ENCODE measurements around the gene LRP1B.
"Not testable (repeated sequence)": the region's sequence is repeated elsewhere in the genome, so short reads cannot be mapped to it uniquely, and the experiment has no call there.

LRP1B gene

GRCh38 chr2:141863964-141864363 is 266.9 kb downstream of the LRP1B start:
- DNase-seq = no peak

- no peak for DNase-seq
Observed at GRCh38 chr2:141856215-141856919, 274.4 kb downstream of the LRP1B start.

GRCh38 chr2:141848191-141848590 is 282.6 kb downstream of the LRP1B start:
- no peak for DNase-seq

GRCh38 chr2:141844231-141844630 is 286.6 kb downstream of the LRP1B start:
- no peak for DNase-seq

GRCh38 chr2:141835103-141835502 is 295.7 kb downstream of the LRP1B start:
- DNase-seq = no peak

- DNase-seq = no peak
Observed at GRCh38 chr2:141828761-141829160, 302.1 kb downstream of the LRP1B start.

DNA sequence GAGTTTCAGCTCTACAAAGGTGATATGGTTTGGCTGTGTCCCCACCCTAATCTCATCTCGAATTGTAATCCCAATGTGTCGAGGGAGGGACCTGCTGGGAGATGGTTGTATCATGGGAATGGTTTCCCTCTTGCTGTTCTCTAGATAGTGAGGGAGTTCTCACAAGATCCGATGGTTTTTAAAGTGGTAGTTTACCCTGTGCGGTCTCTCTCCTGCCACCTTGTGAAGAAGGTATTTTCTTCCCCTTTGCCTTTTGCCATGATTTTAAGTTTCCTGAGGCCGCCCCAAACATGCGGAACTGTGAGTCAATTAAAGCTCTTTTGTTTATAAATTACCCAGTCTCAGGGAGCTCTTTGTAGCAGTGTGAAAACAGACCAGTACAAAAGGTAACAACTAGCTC is 306.0 kb downstream of the LRP1B start:
- no peak for DNase-seq

DNA sequence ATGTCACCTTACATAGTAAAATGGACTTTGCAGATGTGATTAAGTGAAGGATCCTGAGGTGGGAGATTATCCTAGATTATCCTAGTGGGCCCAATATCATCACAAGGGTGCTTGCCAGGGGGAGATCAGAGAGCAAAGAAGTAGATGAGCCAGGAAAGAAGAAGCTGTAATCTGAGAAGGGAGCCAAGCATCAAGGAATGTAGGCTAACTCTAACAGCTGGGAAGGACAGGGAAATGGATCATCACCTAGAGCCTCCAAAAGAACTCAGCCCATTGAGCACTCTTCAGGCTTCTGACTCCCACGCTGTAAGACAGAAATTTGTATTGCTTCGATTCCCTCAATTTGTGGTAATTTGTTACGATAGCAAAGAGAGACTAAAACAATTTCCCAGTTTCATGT is 309.9 kb downstream of the LRP1B start:
- DNase-seq = no peak

- DNase-seq = not testable (repeated sequence)
Observed at GRCh38 chr2:141815320-141815719, 315.5 kb downstream of the LRP1B start.

GRCh38 chr2:141814150-141814549 is 316.7 kb downstream of the LRP1B start:
- no peak for DNase-seq

- no peak for DNase-seq
Observed at GRCh38 chr2:141810148-141810547, 320.7 kb downstream of the LRP1B start.

DNA sequence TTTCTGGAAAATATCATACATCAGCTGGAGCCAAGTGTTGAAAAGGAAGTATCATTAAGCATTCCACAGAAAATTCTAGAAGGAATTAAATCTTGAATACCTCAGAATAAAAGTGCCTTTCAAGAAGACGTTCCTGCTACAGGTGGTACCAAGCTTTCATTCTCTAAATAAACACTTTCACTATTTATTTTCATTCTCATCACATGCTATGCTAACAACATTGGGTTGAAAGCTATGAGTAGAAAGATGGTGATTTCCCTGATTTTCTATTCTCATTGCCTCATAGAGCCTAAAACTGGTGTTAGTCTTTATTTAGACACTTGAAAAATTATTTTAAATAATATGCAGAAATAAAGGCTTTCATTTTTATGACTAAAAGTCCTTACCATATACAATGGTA is 324.7 kb downstream of the LRP1B start:
- DNase-seq = no peak

DNA sequence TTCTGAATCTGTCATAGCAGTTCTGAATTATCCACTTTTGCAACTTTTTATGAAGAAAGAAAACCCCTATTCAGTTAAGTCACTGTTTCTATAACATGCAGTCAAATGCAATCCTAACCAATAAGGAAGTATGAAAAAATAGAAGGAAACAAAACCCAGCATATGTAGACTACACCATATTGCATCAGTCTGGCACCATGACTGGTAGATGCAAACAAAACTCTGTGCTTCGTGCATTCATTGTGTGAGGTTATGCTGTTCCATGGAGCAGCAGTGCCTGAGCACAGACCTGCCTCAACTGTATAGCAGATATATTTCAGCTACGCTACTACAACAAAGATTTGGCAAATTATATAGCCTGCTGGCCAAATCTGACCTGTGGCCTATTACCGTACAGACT is 325.5 kb downstream of the LRP1B start:
- no peak for DNase-seq

- no peak for DNase-seq
Observed at GRCh38 chr2:141796449-141796848, 334.4 kb downstream of the LRP1B start.

GRCh38 chr2:141791521-141791920 is 339.3 kb downstream of the LRP1B start:
- no peak for DNase-seq

DNA sequence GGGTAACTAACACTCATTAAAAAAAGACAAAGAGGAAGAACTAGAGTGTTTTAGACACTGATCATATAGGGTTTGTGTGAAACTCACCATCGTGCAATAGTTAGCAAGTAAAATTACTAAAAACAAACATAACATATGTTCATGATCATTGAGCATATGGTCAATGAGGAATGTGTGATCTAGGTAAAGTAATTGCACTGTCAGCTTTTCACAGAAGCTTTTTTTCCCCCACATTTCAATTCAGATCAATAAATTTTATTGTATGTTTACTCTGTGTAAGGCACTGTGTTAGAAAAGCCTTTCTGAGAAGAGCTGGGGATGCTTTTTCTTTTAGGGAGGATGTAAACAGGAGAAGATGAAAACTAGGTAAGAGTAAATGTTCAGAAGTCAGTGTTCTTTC is 348.2 kb downstream of the LRP1B start:
- no peak for DNase-seq

DNA sequence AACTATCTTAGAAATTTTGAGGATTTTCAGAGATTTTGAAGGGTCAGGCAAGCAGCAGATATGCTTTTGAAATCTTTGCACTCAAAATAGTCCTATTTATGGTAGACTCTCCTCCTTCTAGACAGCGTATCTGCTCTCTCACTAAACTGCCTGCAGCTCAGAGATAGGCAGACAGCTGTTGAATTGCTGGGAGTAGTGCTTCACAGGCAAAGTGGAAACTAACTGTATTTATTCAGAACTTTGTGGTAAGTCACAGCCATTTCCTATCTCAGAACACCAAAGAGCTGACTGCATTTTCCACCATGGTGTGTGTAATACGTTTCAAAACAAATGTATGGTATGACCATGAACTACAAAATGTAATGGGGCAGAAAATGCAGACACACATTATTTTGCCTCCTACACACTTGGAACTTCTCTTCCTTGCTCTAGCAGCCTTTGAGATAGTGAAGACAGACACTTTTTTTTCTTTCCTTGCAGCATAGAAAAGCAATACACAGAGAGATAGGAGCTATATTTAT is 352.4 kb downstream of the LRP1B start:
- DNase-seq = no peak

DNA sequence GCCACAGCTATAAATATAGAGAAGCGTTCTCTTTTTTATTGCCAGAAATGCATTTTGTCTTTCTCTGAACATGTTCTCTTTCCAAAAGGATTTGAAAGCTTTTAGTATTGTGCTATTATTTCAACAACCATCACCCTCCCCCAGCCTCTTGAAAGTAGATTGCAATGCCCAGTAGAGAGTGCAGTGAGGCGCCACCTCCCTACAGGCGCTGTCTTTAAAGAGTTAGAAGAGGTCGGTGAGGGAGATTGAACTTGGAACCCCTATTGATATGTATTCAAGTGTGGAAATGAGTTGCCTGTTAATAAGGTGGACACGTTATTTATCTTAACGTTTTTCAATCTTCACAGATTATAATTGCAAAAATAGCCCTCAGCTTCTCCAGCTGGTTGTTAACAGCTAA is 360.3 kb downstream of the LRP1B start:
- DNase-seq = no peak

DNA sequence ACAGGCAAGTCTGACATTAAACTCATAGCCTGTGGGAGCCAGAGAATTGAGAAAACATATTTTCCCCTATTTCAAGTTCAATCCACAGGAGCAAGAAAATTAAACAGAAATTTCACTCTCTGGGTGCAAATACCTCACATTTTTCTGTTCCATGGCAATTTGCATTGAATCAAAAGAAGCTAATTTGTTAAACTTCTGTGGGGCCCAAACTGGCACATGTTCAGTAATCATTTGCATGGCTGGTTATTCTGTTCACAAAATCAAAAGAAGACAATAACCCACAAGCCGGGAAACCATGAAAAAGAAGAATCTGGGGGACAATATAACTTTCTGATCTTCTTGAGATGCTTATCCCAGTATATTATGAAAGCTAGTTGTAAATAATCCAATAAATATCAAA is 363.1 kb downstream of the LRP1B start:
- no peak for DNase-seq

DNA sequence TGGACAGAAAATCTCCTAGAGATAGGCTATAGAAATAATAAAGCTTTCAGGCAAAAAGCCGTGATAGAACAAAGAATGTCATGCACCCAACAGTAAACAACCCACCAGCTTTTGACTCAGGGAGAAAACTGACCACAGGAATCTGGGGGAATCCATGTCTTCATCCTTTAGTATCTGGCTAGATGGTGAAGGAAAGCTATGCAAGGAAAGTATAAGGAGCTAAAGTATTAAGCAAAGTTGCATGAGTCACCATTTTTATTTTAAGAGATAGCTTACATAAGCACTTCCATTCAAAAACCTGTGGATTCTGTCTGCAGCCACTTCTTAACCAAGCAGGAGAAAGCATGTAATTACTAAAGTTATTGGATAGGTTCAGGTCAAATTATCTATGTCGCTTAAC is 363.8 kb downstream of the LRP1B start:
- no peak for DNase-seq

GRCh38 chr2:141766225-141766624 is 364.6 kb downstream of the LRP1B start:
- no peak for DNase-seq

DNA sequence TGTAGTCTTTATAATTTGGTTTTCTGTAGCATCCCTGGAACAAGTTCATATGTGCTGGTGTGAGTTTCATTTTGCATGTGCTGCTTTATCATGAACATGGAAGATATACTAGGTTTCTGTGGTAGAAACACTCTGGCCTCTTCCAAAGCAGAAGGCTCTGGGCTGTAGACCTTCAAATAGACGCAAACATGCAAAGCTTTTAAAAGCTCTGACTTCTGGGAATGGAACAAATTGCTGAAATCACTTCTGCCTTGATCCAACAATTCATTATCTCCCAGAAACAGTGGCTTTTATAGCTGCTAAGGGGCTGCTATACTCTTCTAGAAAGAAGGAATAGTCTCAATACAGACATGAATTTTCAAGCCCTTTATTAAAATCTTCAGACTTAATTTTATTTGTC is 382.2 kb downstream of the LRP1B start:
- no peak for DNase-seq

DNA sequence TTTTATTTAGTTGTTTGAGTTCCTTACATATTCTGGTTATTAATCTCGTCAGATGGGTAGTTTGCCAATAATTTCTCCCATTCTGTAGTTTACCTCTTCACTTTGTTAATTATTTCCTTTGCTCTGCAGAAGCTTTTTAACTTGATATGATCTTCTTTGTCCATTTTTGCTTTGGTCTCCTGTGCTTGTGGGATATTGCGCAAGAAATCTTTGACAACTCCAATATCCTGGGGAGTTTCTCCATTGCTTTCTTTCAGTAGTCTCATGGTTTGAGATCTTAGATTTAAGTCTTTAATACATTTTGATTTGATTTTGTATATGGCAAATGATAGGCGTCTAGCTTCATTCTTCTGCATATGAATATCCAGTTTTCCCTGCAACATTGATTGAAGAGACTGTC is 389.2 kb downstream of the LRP1B start:
- no peak for DNase-seq

- no peak for DNase-seq
Observed at GRCh38 chr2:141737492-141738255, 393.1 kb downstream of the LRP1B start.

Measured in stimulated activated CD8-positive, alpha-beta memory T cell treated with anti-CD3 and anti-CD28 coated beads, Interleukin-4, amount 100 ng/mL, for 48 hours (primary cell).